Gastrocnemius medialis (tissue), 4 donors: ENCODE data around the gene NEK10. TPM values are rescaled to one million over a fixed set of nuclear protein-coding genes. Genes with fewer than 3 reads are reported as not detected.

Experiments
- ATAC-seq, 2 donors: fragments of 150-250 bp; one replicate each; pipeline ENCODE4 v1.9.1; 2016
- DNase-seq, 2 donors: peaks; one replicate each; pipeline ENCODE4 v3.0.0-alpha.2; 2019
- H3K27ac ChIP-seq, 4 donors: fragments of 200-600 bp; sonication (generic); 1 replicate in 1 of 4; 2 replicates in 3 of 4; pipeline ENCODE4 v1.5.1; 2016 to 2018; ENCODE audit warnings: mild to moderate bottlenecking in 2 of 4, moderate library complexity in 1 of 4
- H3K27me3 ChIP-seq, 3 donors: fragments of 200-600 bp; sonication (generic) in 2 of 3; 1 replicate in 1 of 3; 2 replicates in 2 of 3; pipeline versions ENCODE4 v1.5.1 to v1.6.0; 2016 to 2019; ENCODE audit warnings: mild to moderate bottlenecking in 1 of 3, moderate library complexity in 1 of 3
- H3K36me3 ChIP-seq, 2 donors: fragments of 200-600 bp; sonication (generic) in 1 of 2; one replicate each; pipeline ENCODE4 v1.5.1; 2017 to 2018
- H3K4me1 ChIP-seq, 2 donors: fragments of 200-600 bp; sonication (generic) in 1 of 2; one replicate each; pipeline ENCODE4 v1.5.1; 2016 to 2017; ENCODE audit warnings: mild to moderate bottlenecking in 2 of 2
- H3K4me3 ChIP-seq, 4 donors: fragments of 200-600 bp; sonication (generic) in 3 of 4; 1 replicate in 1 of 4; 2 replicates in 3 of 4; pipeline ENCODE4 v1.5.1; 2016 to 2019; ENCODE audit warnings: mild to moderate bottlenecking in 2 of 4
- H3K9me3 ChIP-seq, 3 donors: fragments of 200-600 bp; sonication (generic) in 2 of 3; 1 replicate in 1 of 3; 2 replicates in 2 of 3; pipeline ENCODE4 v1.5.1; 2016 to 2019
- POLR2A ChIP-seq, 2 donors: fragments of 450-650 bp; IDR thresholded peaks; one replicate each; pipeline ENCODE4 v1.6.1; 2017; ENCODE audit warnings: antibody characterized with exemption in 2 of 2, mild to moderate bottlenecking in 2 of 2, moderate library complexity in 2 of 2
- in situ Hi-C, 4 donors: fragments of 200-750 bp; cut with MboI; loops; one replicate each; pipeline versions ENCODE4 v1.15.0 to v1.8.0; 2017; ENCODE audit warnings: low sequenced_read_pairs in 4 of 4
- intact Hi-C: fragments of 100-400 bp; cut with DNase I; formaldehyde crosslinking; loops from one replicate; pipeline ENCODE4 v1.15.1; 2023; ENCODE audit warnings: low total_unique reads
- total RNA-seq, 4 donors: library from RNA; depleted of rRNA; stranded (reverse); fragments of >200 nt; gene quantifications; one replicate each; pipeline versions ENCODE4 v1.1.0 to v1.2.3, GENCODE V29; 2016
- TF ChIP-seq, protein P1 (sequence below), 5 experiments: fragments of 450-650 bp in 3 of 5; fragments of 200-600 bp in 2 of 5; sonication (generic) in 2 of 5; IDR thresholded peaks in 4 of 5; conservative IDR thresholded peaks in 1 of 5; 1 replicate in 4 of 5; 2 replicates in 1 of 5; pipeline ENCODE4 v1.5.1; 2016 to 2019; ENCODE audit warnings: antibody characterized with exemption in 5 of 5, mild to moderate bottlenecking in 3 of 5, moderate library complexity in 3 of 5

NEK10 gene
- total RNA-seq, 4 donors from 2014 or later, result 3.6 to 12.8 (median 7.5) TPM

DNA sequence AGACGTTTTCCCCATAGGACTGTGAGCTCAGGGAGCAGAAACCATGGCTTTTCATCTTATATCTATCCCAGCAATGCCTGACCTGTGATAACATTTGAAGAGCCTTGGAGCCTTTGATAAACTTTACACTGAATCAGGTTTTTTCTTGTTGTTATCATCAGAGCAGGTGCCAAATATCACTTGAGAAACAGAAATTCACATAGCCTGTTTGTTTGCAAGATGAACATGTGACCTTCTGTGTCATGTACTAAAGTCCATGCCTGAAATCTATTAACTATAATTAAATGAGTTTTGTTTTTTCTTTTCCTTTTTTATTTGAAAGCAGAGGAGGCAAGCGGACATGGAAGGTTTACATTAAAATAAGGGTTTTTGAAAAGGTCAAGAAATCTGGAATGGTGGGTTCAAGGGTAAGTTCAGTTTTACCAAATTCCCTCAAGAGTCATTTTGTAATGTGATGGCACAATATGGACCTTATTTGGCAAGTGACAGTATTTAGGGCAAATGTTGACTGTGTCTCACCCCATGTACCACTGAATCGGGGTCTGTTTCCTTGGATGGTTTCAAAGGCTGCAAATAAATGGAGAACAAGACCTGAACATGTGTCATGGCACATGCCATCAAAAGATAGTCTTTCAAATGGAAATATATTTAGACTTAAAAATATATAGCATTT is 90.7 kb downstream of the NEK10 start:
- no peaks in the 10 kb centered on the region for H3K27me3 ChIP-seq
- no peaks in the 10 kb centered on the region for H3K4me1 ChIP-seq
- DNase-seq (no peak), ATAC-seq (no peak)
- in situ Hi-C loops, result loop anchor here in 2 of 4 donors (10.0 kb wide), 1 partner anchor 144 kb away; no protein-coding TSS in a partner anchor
- no peak overlapping the region for H3K27ac ChIP-seq
- TF ChIP-seq, protein P1, sequence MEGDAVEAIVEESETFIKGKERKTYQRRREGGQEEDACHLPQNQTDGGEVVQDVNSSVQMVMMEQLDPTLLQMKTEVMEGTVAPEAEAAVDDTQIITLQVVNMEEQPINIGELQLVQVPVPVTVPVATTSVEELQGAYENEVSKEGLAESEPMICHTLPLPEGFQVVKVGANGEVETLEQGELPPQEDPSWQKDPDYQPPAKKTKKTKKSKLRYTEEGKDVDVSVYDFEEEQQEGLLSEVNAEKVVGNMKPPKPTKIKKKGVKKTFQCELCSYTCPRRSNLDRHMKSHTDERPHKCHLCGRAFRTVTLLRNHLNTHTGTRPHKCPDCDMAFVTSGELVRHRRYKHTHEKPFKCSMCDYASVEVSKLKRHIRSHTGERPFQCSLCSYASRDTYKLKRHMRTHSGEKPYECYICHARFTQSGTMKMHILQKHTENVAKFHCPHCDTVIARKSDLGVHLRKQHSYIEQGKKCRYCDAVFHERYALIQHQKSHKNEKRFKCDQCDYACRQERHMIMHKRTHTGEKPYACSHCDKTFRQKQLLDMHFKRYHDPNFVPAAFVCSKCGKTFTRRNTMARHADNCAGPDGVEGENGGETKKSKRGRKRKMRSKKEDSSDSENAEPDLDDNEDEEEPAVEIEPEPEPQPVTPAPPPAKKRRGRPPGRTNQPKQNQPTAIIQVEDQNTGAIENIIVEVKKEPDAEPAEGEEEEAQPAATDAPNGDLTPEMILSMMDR (IDR thresholded peaks at IDR 0.05 in 4 of 5, conservative IDR thresholded peaks at IDR 0.05 in 1 of 5), result no peak
- no peak for TF ChIP-seq POLR2A (IDR thresholded peaks at IDR 0.05)
- H3K9me3 ChIP-seq, result no peaks in the 10 kb centered on the region
- H3K4me3 ChIP-seq, result no peak overlapping the region
- intact Hi-C loops, result loop anchor here (2.0 kb wide), 1 partner anchor 144 kb away; no protein-coding TSS in a partner anchor
- no peaks in the 10 kb centered on the region for H3K36me3 ChIP-seq

DNA sequence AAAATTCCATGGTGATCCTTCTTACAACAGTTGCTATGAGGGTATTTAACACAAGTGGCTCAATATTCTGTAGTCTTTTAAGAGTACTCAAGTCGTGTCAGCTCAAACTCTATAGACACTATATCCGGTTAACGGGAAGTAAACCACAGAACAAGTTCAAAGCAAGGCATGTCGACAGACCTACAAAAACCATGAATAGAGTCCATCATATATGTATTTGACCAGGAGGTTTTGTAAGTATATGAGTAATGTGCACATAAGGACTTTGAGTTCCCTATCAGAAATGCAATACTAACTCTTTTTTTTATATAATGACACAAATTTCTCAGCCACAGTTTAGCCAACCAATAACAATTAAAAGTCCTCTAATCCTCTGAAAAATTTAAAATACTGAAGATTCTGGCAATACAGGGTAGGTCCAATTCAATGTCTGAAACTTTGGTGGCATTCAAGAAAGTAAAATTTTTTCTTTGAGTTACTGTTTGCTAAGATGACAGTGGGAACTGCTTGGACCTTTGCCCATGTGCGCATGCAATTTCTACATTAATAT is 93.7 kb downstream of the NEK10 start:
- no peaks in the 10 kb centered on the region for H3K36me3 ChIP-seq
- no peaks in the 10 kb centered on the region for H3K4me1 ChIP-seq
- no peaks in the 10 kb centered on the region for H3K9me3 ChIP-seq
- no peak for ATAC-seq
- DNase-seq, result no peak
- in situ Hi-C loops, result loop anchor here in 2 of 4 donors (10.0 kb wide), 1 partner anchor 141 kb away; no protein-coding TSS in a partner anchor
- H3K4me3 ChIP-seq, result no peak overlapping the region
- TF ChIP-seq, protein P1 (IDR thresholded peaks at IDR 0.05 in 4 of 5, conservative IDR thresholded peaks at IDR 0.05 in 1 of 5), result no peak
- TF ChIP-seq POLR2A (IDR thresholded peaks at IDR 0.05), result no peak
- H3K27me3 ChIP-seq, result no peaks in the 10 kb centered on the region
- intact Hi-C loops, result no loop called here
- no peak overlapping the region for H3K27ac ChIP-seq

DNA sequence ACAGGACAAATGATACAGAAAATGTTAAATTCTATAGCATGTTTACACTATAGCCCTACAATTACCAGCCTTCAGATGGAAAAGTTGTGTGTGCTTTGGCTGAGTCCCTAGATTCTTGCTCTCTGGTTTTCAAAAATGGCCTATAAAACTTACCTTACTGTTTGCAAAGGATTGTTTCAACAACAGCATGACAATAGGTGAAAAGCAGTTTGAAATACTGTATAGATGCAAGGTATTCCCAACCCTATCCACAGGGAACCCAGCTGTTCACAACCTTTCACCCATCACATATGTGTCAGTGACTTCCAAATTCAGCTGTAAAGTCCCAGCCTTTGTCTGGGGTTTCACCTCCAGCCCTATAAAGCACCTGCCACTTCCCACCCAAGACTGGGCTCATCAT is 97.3 kb downstream of the NEK10 start:
- Histone ChIP-seq H3K4me1 (no peaks in the 10 kb centered on the region), H3K9me3 (no peaks in the 10 kb centered on the region), H3K27ac (no peak overlapping the region), H3K27me3 (no peaks in the 10 kb centered on the region), H3K4me3 (no peak overlapping the region), H3K36me3 (no peaks in the 10 kb centered on the region)
- in situ Hi-C loops, result loop anchor here in 2 of 4 donors (10.0 kb wide), 1 partner anchor 137 kb away; no protein-coding TSS in a partner anchor
- DNase-seq (no peak), ATAC-seq (no peak)
- no peak for TF ChIP-seq POLR2A (IDR thresholded peaks at IDR 0.05)
- TF ChIP-seq, protein P1 (IDR thresholded peaks at IDR 0.05 in 4 of 5, conservative IDR thresholded peaks at IDR 0.05 in 1 of 5), result no peak
- intact Hi-C loops, result no loop called here

DNA sequence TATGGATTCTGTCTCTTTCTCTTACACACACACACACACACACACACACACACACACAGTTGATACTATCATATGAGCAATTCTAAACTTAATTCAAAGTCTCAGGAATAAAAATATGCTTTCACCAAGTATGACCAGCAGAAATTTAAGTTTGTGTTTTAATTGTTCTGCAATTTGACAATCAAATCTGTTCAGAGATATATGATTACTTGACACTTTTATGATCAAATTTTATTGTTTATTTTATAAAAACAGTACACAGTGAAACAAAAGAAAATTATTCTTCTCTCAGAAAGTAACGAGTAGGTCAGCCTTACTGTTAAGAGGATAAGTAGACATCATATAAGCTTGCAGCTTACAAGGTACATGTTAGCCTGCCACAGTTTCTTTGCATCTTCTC is 114.3 kb downstream of the NEK10 start:
- no peaks in the 10 kb centered on the region for H3K27me3 ChIP-seq
- H3K27ac ChIP-seq, result no peak overlapping the region
- no peak for TF ChIP-seq POLR2A (IDR thresholded peaks at IDR 0.05)
- TF ChIP-seq, protein P1 (IDR thresholded peaks at IDR 0.05 in 4 of 5, conservative IDR thresholded peaks at IDR 0.05 in 1 of 5), result no peak
- intact Hi-C loops, result loop anchor here (2.0 kb wide), 1 partner anchor 120 kb away; no protein-coding TSS in a partner anchor
- H3K4me1 ChIP-seq, result no peaks in the 10 kb centered on the region
- no peaks in the 10 kb centered on the region for H3K36me3 ChIP-seq
- DNase-seq (no peak), ATAC-seq (no peak)
- in situ Hi-C loops, result no loop called here
- H3K4me3 ChIP-seq, result no peak overlapping the region
- H3K9me3 ChIP-seq, result no peaks in the 10 kb centered on the region
